Muscle layer of colon (tissue), 2 donors: ENCODE measurements around the gene ITGB6.
A peak's percentile ranks its signal among the peaks of the same experiment; 100 is the strongest.

Source experiments
- H3K27ac ChIP-seq: one replicate; pipeline ENCODE4 v1.7.0; 2013; ENCODE audit warnings: low read depth, mild to moderate bottlenecking, low read length, moderate library complexity
- H3K27me3 ChIP-seq, 2 donors: one replicate each; pipeline ENCODE4 v1.7.0; 2013; ENCODE audit warnings: low read length in 2 of 2, mild to moderate bottlenecking in 2 of 2; ENCODE audit not compliant: insufficient read depth in 2 of 2, control insufficient read depth in 1 of 2
- H3K36me3 ChIP-seq: one replicate; pipeline ENCODE4 v1.7.0; 2013; ENCODE audit warnings: mild to moderate bottlenecking, low read length; ENCODE audit not compliant: insufficient read depth
- H3K4me1 ChIP-seq: one replicate; pipeline ENCODE4 v1.7.0; 2013; ENCODE audit warnings: mild to moderate bottlenecking, low read length; ENCODE audit not compliant: insufficient read depth
- H3K4me3 ChIP-seq, 2 donors: one replicate each; pipeline ENCODE4 v1.7.0; 2013; ENCODE audit warnings: low read length in 2 of 2, low read depth in 1 of 2, mild to moderate bottlenecking in 1 of 2, moderate library complexity in 1 of 2
- H3K9ac ChIP-seq: one replicate; pipeline ENCODE4 v1.7.0; 2013; ENCODE audit warnings: low read length
- H3K9me3 ChIP-seq: one replicate; pipeline ENCODE4 v1.7.0; 2013; ENCODE audit warnings: mild to moderate bottlenecking, low read length
- donor health status: abdominal sarcoma.
- donor health status: Adenocarcinoma of cecum.

ITGB6 gene

GRCh38 chr2:160214461-160215445, 14.7 kb upstream of the ITGB6 start:
- H3K27ac ChIP-seq = no peak overlapping the region
- H3K9me3 ChIP-seq = no peaks in the 10 kb centered on the region
- H3K4me1 ChIP-seq = peaks cover 6% of the 10 kb centered on the region
- no peak overlapping the region for H3K4me3 ChIP-seq
- no peaks in the 10 kb centered on the region for H3K36me3 ChIP-seq
- H3K27me3 ChIP-seq = no peaks in the 10 kb centered on the region
- H3K9ac ChIP-seq = no peak overlapping the region

- no peak overlapping the region for H3K27ac ChIP-seq
- H3K4me1 ChIP-seq = peaks cover 15% of the 10 kb centered on the region
- H3K4me3 ChIP-seq = no peak overlapping the region
- H3K27me3 ChIP-seq = no peaks in the 10 kb centered on the region
- H3K9ac ChIP-seq = no peak overlapping the region
- no peaks in the 10 kb centered on the region for H3K36me3 ChIP-seq
- H3K9me3 ChIP-seq = no peaks in the 10 kb centered on the region
Measured at GRCh38 chr2:160213511-160213910, 13.4 kb upstream of the ITGB6 start.

- Histone ChIP-seq H3K4me1 (peaks cover 26% of the 10 kb centered on the region), H3K9me3 (no peaks in the 10 kb centered on the region), H3K9ac (no peak overlapping the region), H3K4me3 (no peak overlapping the region), H3K27me3 (no peaks in the 10 kb centered on the region), H3K36me3 (no peaks in the 10 kb centered on the region), H3K27ac (no peak overlapping the region)
Measured at GRCh38 chr2:160210599-160211138, 10.6 kb upstream of the ITGB6 start.

- no peak overlapping the region for H3K9ac ChIP-seq
- peaks cover 24% of the 10 kb centered on the region for H3K4me1 ChIP-seq
- H3K27ac ChIP-seq = no peak overlapping the region
Measured at GRCh38 chr2:160209516-160209856, 9.4 kb upstream of the ITGB6 start.

GRCh38 chr2:160208655-160209515, 8.8 kb upstream of the ITGB6 start:
- Histone ChIP-seq H3K4me1 (peaks cover 21% of the 10 kb centered on the region), H3K9me3 (no peaks in the 10 kb centered on the region), H3K36me3 (no peaks in the 10 kb centered on the region), H3K27ac (peak overlapping the region; percentile 42), H3K9ac (no peak overlapping the region), H3K4me3 (no peak overlapping the region), H3K27me3 (no peaks in the 10 kb centered on the region)

More at GRCh38 chr2:160209516-160209856, 9.4 kb upstream of the ITGB6 start:
- H3K36me3 ChIP-seq = no peaks in the 10 kb centered on the region
- H3K9me3 ChIP-seq = no peaks in the 10 kb centered on the region
- no peak overlapping the region for H3K4me3 ChIP-seq
- H3K27me3 ChIP-seq = no peaks in the 10 kb centered on the region

- H3K9me3 ChIP-seq = no peaks in the 10 kb centered on the region
- H3K27ac ChIP-seq = peak overlapping the region; percentile 42
- H3K4me1 ChIP-seq = peaks cover 21% of the 10 kb centered on the region
- H3K36me3 ChIP-seq = no peaks in the 10 kb centered on the region
- H3K4me3 ChIP-seq = peak overlapping the region in 1 of 2 donors; percentile 0
- H3K9ac ChIP-seq = no peak overlapping the region
- no peaks in the 10 kb centered on the region for H3K27me3 ChIP-seq
Measured at GRCh38 chr2:160207804-160208654, 8.0 kb upstream of the ITGB6 start.

- Histone ChIP-seq H3K36me3 (no peaks in the 10 kb centered on the region), H3K4me3 (no peak overlapping the region), H3K9ac (no peak overlapping the region), H3K9me3 (no peaks in the 10 kb centered on the region), H3K27me3 (no peaks in the 10 kb centered on the region), H3K4me1 (peaks cover 21% of the 10 kb centered on the region), H3K27ac (no peak overlapping the region)
Measured at GRCh38 chr2:160207271-160207670, 7.2 kb upstream of the ITGB6 start.

- no peaks in the 10 kb centered on the region for H3K9me3 ChIP-seq
Measured at GRCh38 chr2:160206436-160206835, 6.4 kb upstream of the ITGB6 start.

GRCh38 chr2:160205505-160205904, 5.4 kb upstream of the ITGB6 start:
- Histone ChIP-seq H3K36me3 (no peaks in the 10 kb centered on the region), H3K9ac (no peak overlapping the region), H3K27me3 (no peaks in the 10 kb centered on the region), H3K27ac (no peak overlapping the region), H3K4me1 (peaks cover 21% of the 10 kb centered on the region), H3K9me3 (no peaks in the 10 kb centered on the region), H3K4me3 (no peak overlapping the region)

More at GRCh38 chr2:160206436-160206835, 6.4 kb upstream of the ITGB6 start:
- Histone ChIP-seq H3K27ac (no peak overlapping the region), H3K9ac (no peak overlapping the region), H3K36me3 (no peaks in the 10 kb centered on the region), H3K27me3 (no peaks in the 10 kb centered on the region), H3K4me3 (no peak overlapping the region), H3K4me1 (peaks cover 21% of the 10 kb centered on the region)

- Histone ChIP-seq H3K27me3 (no peaks in the 10 kb centered on the region), H3K4me1 (peaks cover 11% of the 10 kb centered on the region), H3K9me3 (no peaks in the 10 kb centered on the region), H3K36me3 (no peaks in the 10 kb centered on the region), H3K27ac (no peak overlapping the region), H3K9ac (no peak overlapping the region), H3K4me3 (no peak overlapping the region)
Measured at GRCh38 chr2:160203422-160203821, 3.4 kb upstream of the ITGB6 start.
